GM18868 (cell line): Measurements from ENCODE around the gene HSDL2.
"Not testable (repeated sequence)": the region's sequence is repeated elsewhere in the genome, so short reads cannot be mapped to it uniquely, and the experiment has no call there.

Experiments used
- ATAC-seq: cut with Tn5 transposase; IDR thresholded peaks from one replicate; pipeline ENCODE4 v1.9.1; 2021; ENCODE audit warnings: mild to moderate bottlenecking, moderate library complexity; ENCODE audit not compliant: unreplicated experiment

HSDL2 gene

DNA sequence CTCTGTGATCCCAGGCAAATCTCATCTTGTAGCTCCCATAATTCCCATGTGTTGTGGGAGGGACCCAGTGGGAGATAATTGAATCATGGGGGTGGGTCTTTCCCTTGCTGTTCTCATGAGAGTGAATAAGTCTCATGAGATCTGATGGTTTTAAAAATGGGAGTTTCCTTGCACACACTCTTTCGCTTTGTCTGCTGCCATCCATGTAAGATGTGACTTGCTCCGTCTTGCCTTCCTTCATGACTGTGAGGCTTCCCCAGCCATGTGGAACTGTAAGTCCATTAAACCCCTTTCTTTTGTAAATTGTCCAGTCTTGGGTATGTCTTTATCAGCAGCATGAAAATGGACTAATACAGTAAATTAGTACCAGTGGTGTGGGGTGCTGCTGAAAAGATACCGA lies 14.7 kb upstream of the HSDL2 start:
- ATAC-seq: not testable (repeated sequence)

GRCh38 chr9:112366591-112366990 lies 13.3 kb upstream of the HSDL2 start:
- ATAC-seq: no peak

- ATAC-seq: no peak
Measured at GRCh38 chr9:112367465-112367864, 12.4 kb upstream of the HSDL2 start.

DNA sequence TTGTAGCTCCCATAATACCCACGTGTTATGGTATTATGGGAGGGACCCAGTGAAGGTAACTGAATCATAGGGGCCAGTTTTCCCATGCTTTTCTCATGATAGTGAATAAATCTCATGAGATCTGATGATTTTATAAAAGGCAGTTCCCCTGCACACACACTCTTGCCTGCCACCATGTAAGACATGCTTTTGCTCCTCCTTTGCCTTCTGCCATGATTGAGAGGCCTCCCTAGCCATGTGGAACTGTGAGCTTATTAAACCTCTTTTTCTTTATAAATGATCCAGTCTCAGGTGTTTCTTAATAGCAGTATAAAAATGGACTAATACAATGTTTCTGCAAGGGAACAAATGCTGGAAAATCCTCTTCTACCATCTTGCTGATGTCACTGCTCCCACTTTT lies 10.1 kb upstream of the HSDL2 start:
- ATAC-seq: no peak

DNA sequence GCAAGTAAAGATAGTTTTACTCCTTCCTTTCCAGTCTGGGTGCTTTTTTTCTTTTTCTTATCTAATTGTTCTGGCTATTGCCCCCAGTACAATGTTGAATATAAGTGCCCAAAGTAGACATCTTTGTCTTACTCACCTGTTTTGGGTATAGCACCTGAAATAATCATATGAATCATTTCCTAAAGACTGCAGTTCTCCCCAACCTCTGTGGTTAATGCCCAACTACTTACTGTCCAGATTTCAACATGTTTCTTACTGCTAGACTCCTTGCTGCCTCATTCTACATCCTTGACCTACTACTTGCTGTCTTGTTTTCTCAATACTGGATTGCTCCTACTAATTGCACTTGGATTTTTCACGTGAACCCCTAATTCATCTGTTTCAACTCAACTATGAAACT lies 8.8 kb upstream of the HSDL2 start:
- ATAC-seq: no peak

- not testable (repeated sequence) for ATAC-seq
Measured at GRCh38 chr9:112373666-112374065, 6.2 kb upstream of the HSDL2 start.

DNA sequence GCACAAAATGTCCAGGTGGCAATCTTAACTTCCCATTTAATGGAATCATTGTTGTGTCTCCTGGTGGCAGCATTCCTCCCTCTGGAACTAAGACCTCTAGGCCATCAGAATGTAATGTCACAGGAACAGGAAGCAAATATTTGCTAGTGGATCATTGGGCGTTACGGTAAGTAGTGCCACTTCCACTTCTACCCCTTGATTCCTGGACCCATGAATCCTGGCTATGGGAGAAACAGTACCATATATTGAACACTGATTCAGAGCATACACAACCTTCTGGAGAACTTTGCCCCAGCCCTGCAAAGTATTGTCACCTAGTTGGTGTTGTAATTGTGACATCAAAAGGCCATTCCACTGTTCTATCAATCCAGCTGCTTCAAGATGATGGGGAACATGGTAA lies 5.7 kb upstream of the HSDL2 start:
- not testable (repeated sequence) for ATAC-seq

DNA sequence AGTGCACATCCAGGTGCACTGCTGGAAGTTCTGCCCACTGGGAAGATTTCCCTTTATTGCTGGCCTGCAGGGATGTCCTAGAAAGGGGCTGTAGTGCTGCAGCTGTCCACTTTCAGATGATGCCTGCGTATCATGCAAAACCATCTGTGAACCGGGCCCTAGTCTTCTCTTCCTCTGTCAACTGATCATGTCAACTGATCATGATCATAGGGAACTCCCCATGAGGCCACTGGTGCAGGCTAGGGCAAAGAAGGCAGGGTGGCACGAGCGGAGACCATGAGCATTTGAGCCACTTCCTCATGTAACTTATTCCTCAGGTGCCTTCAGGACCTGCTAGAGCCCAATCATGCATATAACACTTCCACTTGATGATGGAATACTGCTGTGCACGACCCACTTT lies 4.5 kb upstream of the HSDL2 start:
- no peak for ATAC-seq

- ATAC-seq: no peak
Measured at GRCh38 chr9:112377087-112377486, 2.8 kb upstream of the HSDL2 start.

- ATAC-seq: no peak
Measured at GRCh38 chr9:112377684-112378327, 2.1 kb upstream of the HSDL2 start.

DNA sequence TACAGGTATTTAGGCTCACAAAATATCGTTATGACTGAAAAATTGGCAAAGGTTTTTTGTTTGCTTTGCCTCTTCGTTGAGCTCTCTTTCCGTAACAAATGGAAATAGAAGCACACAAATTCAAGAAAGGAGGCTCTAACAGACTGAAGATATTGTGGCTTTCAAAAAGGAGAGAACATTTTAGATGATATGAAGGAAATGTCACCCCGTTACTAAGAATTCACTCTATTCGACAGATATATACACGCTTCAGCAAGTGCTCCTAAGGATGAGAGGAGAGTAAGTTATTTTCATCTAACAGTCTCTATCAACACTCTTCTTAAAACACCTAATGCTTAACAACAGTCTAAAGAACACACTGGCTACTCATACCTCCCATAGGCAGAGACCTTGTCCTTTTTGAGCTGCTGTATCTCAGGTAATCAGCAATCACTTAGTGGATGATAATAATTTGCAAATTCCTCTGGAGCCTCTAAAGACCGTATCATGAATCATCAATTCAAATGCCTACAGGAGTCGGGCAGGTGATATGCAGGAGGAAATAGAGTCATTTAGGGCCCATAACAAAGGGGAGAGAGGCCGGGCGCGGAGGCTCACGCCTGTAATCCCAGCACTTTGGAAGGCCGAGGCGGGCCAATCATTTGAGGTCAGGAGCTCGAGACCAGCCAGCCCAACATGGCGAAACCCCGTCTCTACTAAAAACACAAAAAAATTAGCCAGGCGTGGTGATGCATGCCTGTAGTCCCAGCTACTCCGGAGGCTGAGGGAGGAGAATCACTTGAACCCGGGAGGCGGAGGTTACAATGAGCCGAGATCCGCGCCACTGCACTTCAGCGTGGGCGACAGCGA lies 1.4 kb upstream of the HSDL2 start:
- peak; percentile 9 for ATAC-seq

- peak; percentile 76 for ATAC-seq
Measured at GRCh38 chr9:112379177-112380101, 469 bp upstream of the HSDL2 start.

GRCh38 chr9:112380825-112381221 lies 915 bp downstream of the HSDL2 start:
- ATAC-seq: no peak

GRCh38 chr9:112382066-112382465 lies 2.2 kb downstream of the HSDL2 start:
- ATAC-seq: no peak

DNA sequence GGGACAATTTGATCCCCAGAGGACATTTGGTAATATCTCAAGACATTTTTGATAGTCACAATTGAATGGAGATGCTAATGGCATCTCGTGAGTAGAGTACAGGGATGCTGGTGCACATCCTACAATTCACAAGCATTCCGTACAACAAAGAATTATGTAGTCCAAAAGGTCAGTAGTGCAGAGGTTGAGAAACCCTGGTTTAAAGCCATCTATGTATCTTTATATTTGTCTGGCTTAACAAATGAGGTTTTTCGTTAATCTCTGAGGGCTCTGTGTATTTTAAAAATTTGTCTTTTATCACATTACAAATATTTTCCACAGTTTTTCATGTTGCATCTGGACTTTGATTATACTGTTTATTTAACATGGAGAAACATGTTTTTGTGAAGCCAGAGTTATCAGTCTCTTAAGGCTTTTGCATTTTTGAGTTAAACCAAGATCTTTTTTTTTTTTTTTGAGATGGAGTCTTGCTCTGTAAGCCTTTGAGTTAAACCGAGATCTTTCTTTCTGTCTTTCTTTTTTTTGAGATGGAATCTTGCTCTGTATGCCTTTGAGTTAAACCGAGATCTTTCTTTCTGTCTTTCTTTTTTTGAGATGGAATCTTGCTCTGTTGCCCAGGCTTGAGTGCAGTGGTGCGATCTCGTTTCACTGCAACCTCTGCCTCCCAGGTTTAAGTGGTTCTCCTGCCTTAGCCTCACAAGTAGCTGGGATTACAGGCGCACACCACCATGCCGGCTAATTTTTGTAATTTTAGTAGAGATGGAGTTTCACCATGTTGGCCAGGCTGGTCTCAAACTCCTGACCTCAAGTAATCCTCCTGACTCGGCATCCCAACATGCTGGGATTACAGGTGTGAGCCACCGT lies 2.8 kb downstream of the HSDL2 start:
- ATAC-seq: no peak

- no peak for ATAC-seq
Measured at GRCh38 chr9:112384219-112384618, 4.3 kb downstream of the HSDL2 start.

DNA sequence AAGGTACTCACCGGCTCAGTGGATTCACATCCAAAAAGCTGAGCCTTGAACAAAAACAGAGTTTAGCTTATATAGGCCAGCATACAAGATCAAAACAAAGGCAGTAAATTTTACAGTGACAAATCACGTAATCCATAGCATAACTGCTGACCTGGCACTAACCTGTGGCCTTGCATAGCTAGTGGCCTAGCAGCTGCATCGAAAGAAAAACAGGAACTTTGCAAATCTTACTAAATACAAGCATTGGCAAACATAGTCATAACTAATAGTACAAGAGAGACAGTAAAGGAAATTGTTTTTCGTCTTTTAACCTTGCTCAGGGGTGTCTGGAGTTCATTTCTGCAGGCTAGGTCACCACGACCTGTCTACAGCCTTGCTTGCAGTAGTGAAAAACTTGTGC lies 4.8 kb downstream of the HSDL2 start:
- no peak for ATAC-seq

- no peak for ATAC-seq
Measured at GRCh38 chr9:112387115-112387514, 7.2 kb downstream of the HSDL2 start.

- not testable (repeated sequence) for ATAC-seq
Measured at GRCh38 chr9:112389897-112390296, 10.0 kb downstream of the HSDL2 start.

GRCh38 chr9:112391936-112392560 lies 12.1 kb downstream of the HSDL2 start:
- not testable (repeated sequence) for ATAC-seq
